GM12878 (cell line): ENCODE results near the gene REV1. TPM values are rescaled to one million over a fixed set of nuclear protein-coding genes. Genes with fewer than 3 reads are reported as not detected.

Source experiments
- ATAC-seq: fragments of 200-7000 bp; cut with Tn5 transposase; 3 replicates; pipeline ENCODE4 v1.9.1; 2020; ENCODE audit warnings: mild to moderate bottlenecking, moderate library complexity
- BruUV-seq: library from RNA; stranded (reverse); fragments of 400-500 nt; replicated peaks from 2 replicates; lab custom pipeline; 2021; lab: Mats Ljungman, UMichigan
- CTCF ChIA-PET: fragments of 300-600 bp; sonication (Branson Sonifier 250); formaldehyde crosslinking; extraction: SDS; loops from one replicate; lab custom pipeline; 2021; ENCODE audit warnings: inconsistent platforms; lab: Yijun Ruan, JAX
- POLR2A ChIA-PET: fragments of 350-600 bp; formaldehyde crosslinking; extraction: SDS; loops from one replicate; lab custom pipeline; 2021; ENCODE audit warnings: inconsistent platforms; lab: Charles Lee
- RAD21 ChIA-PET: fragments of 300-600 bp; sonication (Branson Sonifier 250); formaldehyde crosslinking; loops from one replicate; lab custom pipeline; 2023; ENCODE audit warnings: antibody characterized with exemption; ENCODE audit not compliant: unreplicated experiment; lab: Charles Lee
- SMC1A ChIA-PET: fragments of 300-600 bp; sonication (Branson Sonifier 250); formaldehyde crosslinking; loops from one replicate; lab custom pipeline; 2023; ENCODE audit not compliant: unreplicated experiment, uncharacterized antibody; lab: Charles Lee
- DNase-seq: peaks from one replicate; pipeline ENCODE4 v3.0.0-alpha.2; 2011; ENCODE audit warnings: low read depth, low spot score
- FAIRE-seq: peaks from 3 replicates; lab custom pipeline; 2011; peaks lifted over from hg19 to GRCh38; lab: Jason Lieb, UNC
- H2AFZ ChIP-seq: 2 replicates; pipeline ENCODE4 v1.6.0; 2011; ENCODE audit warnings: low read depth, low read length, control low read depth; ENCODE audit not compliant: control insufficient read depth
- H3K27ac ChIP-seq: 2 replicates; pipeline ENCODE4 v1.5.1; 2011; ENCODE audit warnings: control low read depth; ENCODE audit not compliant: control insufficient read depth, insufficient read depth
- H3K27me3 ChIP-seq, 2 experiments: replicated peaks in 1 of 2; 2 replicates each; pipeline versions ENCODE4 v1.6.0 to v1.6.1; 2011; ENCODE audit warnings: low read length in 1 of 2; ENCODE audit not compliant: control insufficient read depth in 2 of 2, insufficient read depth in 2 of 2
- H3K36me3 ChIP-seq, 2 experiments: 2 replicates each; pipeline ENCODE4 v1.5.1; 2011; ENCODE audit warnings: low read length in 1 of 2; ENCODE audit not compliant: control insufficient read depth in 2 of 2, insufficient read depth in 2 of 2
- H3K4me1 ChIP-seq: 2 replicates; pipeline ENCODE4 v1.6.1; 2011; ENCODE audit warnings: mild to moderate bottlenecking, low read length, moderate library complexity, mixed read lengths; ENCODE audit not compliant: control insufficient read depth, insufficient read depth
- H3K4me2 ChIP-seq: 2 replicates; pipeline ENCODE4 v1.6.0; 2011; ENCODE audit warnings: control low read depth; ENCODE audit not compliant: control insufficient read depth, insufficient read depth
- H3K4me3 ChIP-seq: fragments of 200-600 bp; sonication (generic); 2 replicates; pipeline ENCODE4 v1.5.1; 2016
- H3K79me2 ChIP-seq: 2 replicates; pipeline ENCODE4 v1.6.0; 2011; ENCODE audit warnings: low read length; ENCODE audit not compliant: control insufficient read depth, insufficient read depth
- H3K9ac ChIP-seq: 2 replicates; pipeline ENCODE4 v1.8.0; 2011; ENCODE audit warnings: low read length, control low read depth, mixed read lengths; ENCODE audit not compliant: control insufficient read depth, insufficient read depth
- H3K9me3 ChIP-seq: replicated peaks from 3 replicates; pipeline ENCODE4 v1.5.1; 2011; ENCODE audit warnings: mild to moderate bottlenecking, low read length; ENCODE audit not compliant: control insufficient read depth, insufficient read depth
- H4K20me1 ChIP-seq: 2 replicates; pipeline ENCODE4 v1.6.0; 2011; ENCODE audit not compliant: control insufficient read depth, insufficient read depth
- CREB1 ChIP-seq: IDR thresholded peaks from 2 replicates; pipeline ENCODE4 v1.6.1; 2012; ENCODE audit warnings: low read depth, mild to moderate bottlenecking, inconsistent platforms
- PKNOX1 ChIP-seq: fragments of 450-650 bp; IDR thresholded peaks from 2 replicates; pipeline ENCODE4 v1.6.1; 2016; ENCODE audit warnings: mild to moderate bottlenecking
- REST ChIP-seq: IDR thresholded peaks from 2 replicates; pipeline ENCODE4 v1.6.1; 2012; ENCODE audit warnings: mild to moderate bottlenecking, low read depth, low read length
- RUNX3 ChIP-seq: IDR thresholded peaks from 2 replicates; pipeline ENCODE4 v1.6.1; 2012; ENCODE audit warnings: low read length, inconsistent platforms
- USF2 ChIP-seq: IDR thresholded peaks from 2 replicates; pipeline ENCODE4 v1.6.1; 2011; ENCODE audit warnings: low read depth, low read length, improper control_type of control experiment, borderline replicate concordance
- ZZZ3 ChIP-seq: IDR thresholded peaks from 2 replicates; pipeline ENCODE4 v1.6.1; 2011; ENCODE audit warnings: low read depth; ENCODE audit not compliant: control insufficient read depth, insufficient read length
- WGBS: methylation state at CpG from one replicate; pipeline ENCODE4 v1.1.6; 2016; ENCODE audit warnings: low lambda C conversion rate; ENCODE audit not compliant: insufficient replicate concordance, insufficient coverage; ENCODE audit errors: missing lambda C conversion rate; 5-methylcytosine and 5-hydroxymethylcytosine counted together
- in situ Hi-C: fragments of 300-500 bp; cut with MboI; formaldehyde crosslinking; loops from 9 replicates; pipeline ENCODE4 v1.14.3; 2018; ENCODE audit warnings: mixed read lengths
- intact Hi-C: fragments of 100-400 bp; cut with micrococcal nuclease; formaldehyde crosslinking; loops from one replicate; pipeline ENCODE4 v1.14.2; 2022; ENCODE audit not compliant: unreplicated experiment
- polyA plus RNA-seq, 11 experiments: library from polyadenylated mRNA; depleted of rRNA in 4 of 11; unstranded in 6 of 11; stranded (reverse) in 5 of 11; fragments of >200 nt; fragmentation: Nextera tagmentation in 4 of 11; fragmentation: Illumina TruSeq in 1 of 11; extraction: Ambion mirVana in 4 of 11; extraction: Trizol in 1 of 11; gene quantifications; 1 replicate in 1 of 11; 2 replicates in 10 of 11; pipeline versions ENCODE4 v1.2.1 to v1.2.3, GENCODE V29; 2011 to 2016; ENCODE audit warnings: inconsistent platforms in 2 of 11, missing spikeins in 2 of 11, low read depth in 1 of 11
- total RNA-seq, 4 experiments: library from RNA; depleted of rRNA in 3 of 4; stranded (reverse); fragments of >200 nt in 3 of 4; fragmentation: Illumina TruSeq in 1 of 4; extraction: Trizol in 1 of 4; gene quantifications; 2 replicates each; pipeline versions ENCODE4 v1.2.1 to v1.2.3, GENCODE V29; 2013 to 2021

Gene REV1
- total and polyA plus RNA-seq, 10 of the 15 experiments (the other 5 are each of a cell fraction or from before 2014, with no cell fraction given), result 11.3 to 46.8 (median 29.0) TPM

- ChIA-PET SMC1A (no interaction called here), RAD21 (no interaction called here), CTCF (no interaction called here), POLR2A (no interaction called here)
- Histone ChIP-seq H3K9me3 (peaks cover 5% of the 10 kb centered on the region; the same call in 2 of the 3 replicates), H3K9ac (no peak overlapping the region), H3K4me3 (no peak overlapping the region), H3K27ac (no peak overlapping the region), H3K36me3 (peaks cover 4 to 26% of the 10 kb centered on the region in 2 experiments), H4K20me1 (no peaks in the 10 kb centered on the region), H3K79me2 (no peaks in the 10 kb centered on the region; the same call in none of the 2 replicates), H2AFZ (no peak overlapping the region), H3K4me2 (no peak overlapping the region), H3K4me1 (no peaks in the 10 kb centered on the region), H3K27me3 (no peaks in the 10 kb centered on the region)
- WGBS, result 95% methylated on average over 2 of the region's 2 CpGs
- no TSS peak for BruUV-seq
- no peak for ATAC-seq
- no peak for DNase-seq
- intact Hi-C loops, result no loop called here
- no peak for FAIRE-seq
- in situ Hi-C loops, result no loop called here
- TF ChIP-seq REST (no peak), ZZZ3 (no peak), CREB1 (no peak), PKNOX1 (no peak), RUNX3 (no peak), USF2 (no peak)
Observed at GRCh38 chr2:99458529-99458928, 31.3 kb downstream of the REV1 start.
